HCT116 (cell line): Measurements from ENCODE around the gene CDK18.

ENCODE experiments used
- CEBPB ChIP-seq: IDR thresholded peaks from 2 replicates; pipeline ENCODE4 v1.6.1; 2012; ENCODE audit warnings: low read depth
- EZH2 ChIP-seq: fragments of 200-600 bp; sonication (generic); IDR thresholded peaks from 2 replicates; pipeline ENCODE4 v1.6.1; 2017; ENCODE audit warnings: antibody characterized with exemption, mixed run types
- EZH2phosphoT487 ChIP-seq: fragments of 200-600 bp; IDR thresholded peaks from 2 replicates; pipeline ENCODE4 v1.6.1; 2018; ENCODE audit warnings: antibody characterized with exemption, borderline replicate concordance
- JUND ChIP-seq: IDR thresholded peaks from 2 replicates; pipeline ENCODE4 v1.6.1; 2012
- POLR2A ChIP-seq: IDR thresholded peaks from 2 replicates; pipeline ENCODE4 v1.7.0; 2011; ENCODE audit warnings: borderline replicate concordance; ENCODE audit not compliant: insufficient read depth, insufficient read length; ENCODE audit errors: extremely low read depth
- POLR2AphosphoS5 ChIP-seq: IDR thresholded peaks from 2 replicates; pipeline ENCODE4 v1.6.1; 2011; ENCODE audit warnings: mild to moderate bottlenecking, low read depth, low read length, moderate library complexity
- RAD21 ChIP-seq: IDR thresholded peaks from 2 replicates; pipeline ENCODE4 v1.6.1; 2012; ENCODE audit warnings: low read depth, mild to moderate bottlenecking
- SIN3A ChIP-seq: IDR thresholded peaks from 2 replicates; pipeline ENCODE4 v1.6.1; 2012; ENCODE audit warnings: low read depth
- TCF7L2 ChIP-seq: IDR thresholded peaks from 2 replicates; pipeline ENCODE4 v1.7.0; 2011; ENCODE audit warnings: borderline replicate concordance, inconsistent platforms; ENCODE audit not compliant: insufficient read depth, insufficient read length; ENCODE audit errors: extremely low read depth
- YY1 ChIP-seq: IDR thresholded peaks from 2 replicates; pipeline ENCODE4 v1.6.1; 2011; ENCODE audit warnings: low read length, low read depth, moderate library complexity, mild to moderate bottlenecking; ENCODE audit not compliant: insufficient replicate concordance; ENCODE audit errors: extremely low read depth
- ZFX ChIP-seq: fragments of 450-650 bp; IDR thresholded peaks from 2 replicates; pipeline ENCODE4 v1.6.1; 2017
- ZNF274 ChIP-seq: fragments of 200-500 bp; sonication (Bioruptor generic); IDR thresholded peaks from 2 replicates; pipeline ENCODE4 v1.6.1; 2014; ENCODE audit warnings: mild to moderate bottlenecking, low read depth, low read length, inconsistent platforms
- TF ChIP-seq, protein P1 (sequence below), 3 experiments: fragments of 200-600 bp in 1 of 3; sonication (generic) in 1 of 3; IDR thresholded peaks in 2 of 3; conservative IDR thresholded peaks in 1 of 3; 2 replicates each; pipeline ENCODE4 v1.5.1; 2012 to 2017; ENCODE audit warnings: low read depth in 2 of 3, low read length in 2 of 3, antibody characterized with exemption in 1 of 3, borderline replicate concordance in 1 of 3, control low read depth in 1 of 3, mild to moderate bottlenecking in 1 of 3, mixed read lengths in 1 of 3, mixed run types in 1 of 3, moderate library complexity in 1 of 3; ENCODE audit not compliant: insufficient read depth in 1 of 3
- TF ChIP-seq, protein P2 (sequence below): IDR thresholded peaks from 2 replicates; pipeline ENCODE4 v1.6.1; 2012; ENCODE audit warnings: low read depth

DNA sequence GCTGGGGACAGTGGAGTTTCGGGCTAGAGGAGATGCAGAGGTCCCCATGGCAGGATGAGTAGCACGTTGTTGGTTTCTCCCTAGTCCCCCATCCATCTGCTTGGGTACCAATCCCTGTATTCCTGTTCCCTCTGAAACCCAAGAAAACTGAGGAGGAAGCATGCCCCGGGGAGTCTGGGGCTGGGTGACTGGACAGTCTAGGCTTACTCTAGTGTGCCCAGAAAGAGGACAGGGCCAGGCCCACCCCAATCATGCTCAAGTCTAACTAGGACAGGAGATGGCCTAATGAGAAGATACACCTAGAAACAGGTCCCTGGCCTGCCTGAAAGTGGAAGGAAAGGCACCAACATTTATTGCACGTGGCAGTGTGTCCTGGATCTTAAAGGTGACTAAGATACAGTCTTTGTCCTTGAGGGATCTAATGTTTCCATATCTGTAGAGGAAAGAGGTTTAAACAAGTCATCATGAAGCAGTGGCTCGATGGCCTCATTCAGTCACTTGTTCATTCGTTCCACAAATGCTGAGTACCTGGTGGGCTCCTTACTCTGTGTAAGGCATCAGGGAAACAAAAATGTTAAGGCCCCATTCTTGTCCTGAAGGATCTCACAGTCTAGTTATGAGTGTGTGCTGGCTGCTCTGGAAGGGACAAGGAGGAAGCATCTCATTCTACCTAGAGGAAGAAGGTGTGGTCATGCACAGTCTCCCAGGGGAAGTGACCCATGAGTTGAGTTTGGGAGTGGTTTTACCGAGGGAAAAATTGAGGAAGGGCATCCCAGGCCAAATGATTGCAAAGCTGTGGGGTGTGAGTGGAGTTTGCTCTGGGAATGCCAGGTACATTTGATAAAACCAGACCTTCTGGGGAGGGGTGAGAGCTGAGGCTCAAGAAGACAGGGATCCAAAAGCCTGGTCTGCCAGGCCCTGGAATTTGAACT is 10.0 kb downstream of the CDK18 start:
- TF ChIP-seq EZH2: no peak
- TF ChIP-seq, protein P1, sequence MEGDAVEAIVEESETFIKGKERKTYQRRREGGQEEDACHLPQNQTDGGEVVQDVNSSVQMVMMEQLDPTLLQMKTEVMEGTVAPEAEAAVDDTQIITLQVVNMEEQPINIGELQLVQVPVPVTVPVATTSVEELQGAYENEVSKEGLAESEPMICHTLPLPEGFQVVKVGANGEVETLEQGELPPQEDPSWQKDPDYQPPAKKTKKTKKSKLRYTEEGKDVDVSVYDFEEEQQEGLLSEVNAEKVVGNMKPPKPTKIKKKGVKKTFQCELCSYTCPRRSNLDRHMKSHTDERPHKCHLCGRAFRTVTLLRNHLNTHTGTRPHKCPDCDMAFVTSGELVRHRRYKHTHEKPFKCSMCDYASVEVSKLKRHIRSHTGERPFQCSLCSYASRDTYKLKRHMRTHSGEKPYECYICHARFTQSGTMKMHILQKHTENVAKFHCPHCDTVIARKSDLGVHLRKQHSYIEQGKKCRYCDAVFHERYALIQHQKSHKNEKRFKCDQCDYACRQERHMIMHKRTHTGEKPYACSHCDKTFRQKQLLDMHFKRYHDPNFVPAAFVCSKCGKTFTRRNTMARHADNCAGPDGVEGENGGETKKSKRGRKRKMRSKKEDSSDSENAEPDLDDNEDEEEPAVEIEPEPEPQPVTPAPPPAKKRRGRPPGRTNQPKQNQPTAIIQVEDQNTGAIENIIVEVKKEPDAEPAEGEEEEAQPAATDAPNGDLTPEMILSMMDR (IDR thresholded peaks at IDR 0.05 in 2 of 3, conservative IDR thresholded peaks at IDR 0.05 in 1 of 3; ENCODE audit: borderline replicate concordance in 1 of 3, insufficient read depth in 1 of 3, low read depth in 2 of 3, low read length in 2 of 3): no peak
- no peak for TF ChIP-seq ZNF274
- no peak for TF ChIP-seq ZFX
- no peak for TF ChIP-seq RAD21
- TF ChIP-seq, protein P2, sequence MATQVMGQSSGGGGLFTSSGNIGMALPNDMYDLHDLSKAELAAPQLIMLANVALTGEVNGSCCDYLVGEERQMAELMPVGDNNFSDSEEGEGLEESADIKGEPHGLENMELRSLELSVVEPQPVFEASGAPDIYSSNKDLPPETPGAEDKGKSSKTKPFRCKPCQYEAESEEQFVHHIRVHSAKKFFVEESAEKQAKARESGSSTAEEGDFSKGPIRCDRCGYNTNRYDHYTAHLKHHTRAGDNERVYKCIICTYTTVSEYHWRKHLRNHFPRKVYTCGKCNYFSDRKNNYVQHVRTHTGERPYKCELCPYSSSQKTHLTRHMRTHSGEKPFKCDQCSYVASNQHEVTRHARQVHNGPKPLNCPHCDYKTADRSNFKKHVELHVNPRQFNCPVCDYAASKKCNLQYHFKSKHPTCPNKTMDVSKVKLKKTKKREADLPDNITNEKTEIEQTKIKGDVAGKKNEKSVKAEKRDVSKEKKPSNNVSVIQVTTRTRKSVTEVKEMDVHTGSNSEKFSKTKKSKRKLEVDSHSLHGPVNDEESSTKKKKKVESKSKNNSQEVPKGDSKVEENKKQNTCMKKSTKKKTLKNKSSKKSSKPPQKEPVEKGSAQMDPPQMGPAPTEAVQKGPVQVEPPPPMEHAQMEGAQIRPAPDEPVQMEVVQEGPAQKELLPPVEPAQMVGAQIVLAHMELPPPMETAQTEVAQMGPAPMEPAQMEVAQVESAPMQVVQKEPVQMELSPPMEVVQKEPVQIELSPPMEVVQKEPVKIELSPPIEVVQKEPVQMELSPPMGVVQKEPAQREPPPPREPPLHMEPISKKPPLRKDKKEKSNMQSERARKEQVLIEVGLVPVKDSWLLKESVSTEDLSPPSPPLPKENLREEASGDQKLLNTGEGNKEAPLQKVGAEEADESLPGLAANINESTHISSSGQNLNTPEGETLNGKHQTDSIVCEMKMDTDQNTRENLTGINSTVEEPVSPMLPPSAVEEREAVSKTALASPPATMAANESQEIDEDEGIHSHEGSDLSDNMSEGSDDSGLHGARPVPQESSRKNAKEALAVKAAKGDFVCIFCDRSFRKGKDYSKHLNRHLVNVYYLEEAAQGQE: no peak
- no peak for TF ChIP-seq POLR2A
- TF ChIP-seq SIN3A: no peak
- no peak for TF ChIP-seq JUND
- no peak for TF ChIP-seq EZH2phosphoT487
- no peak for TF ChIP-seq TCF7L2
- no peak for TF ChIP-seq YY1
- no peak for TF ChIP-seq CEBPB
- no peak for TF ChIP-seq POLR2AphosphoS5
